A549 (cell line): ENCODE measurements around the gene AR.

Experiments used
- CEBPB ChIP-seq, 2 experiments: fragments of >200 bp in 1 of 2; sonication (Bioruptor Twin) in 1 of 2; formaldehyde crosslinking in 1 of 2; IDR thresholded peaks; 2 replicates each; pipeline ENCODE4 v1.6.1; 2012 to 2016
- CHD2 ChIP-seq: fragments of 150-350 bp; IDR thresholded peaks from 2 replicates; pipeline ENCODE4 v1.6.1; 2014; ENCODE audit warnings: low read length; ENCODE audit not compliant: partially characterized antibody
- EP300 ChIP-seq, 2 experiments: fragments of >200 bp; sonication (Bioruptor Twin); formaldehyde crosslinking; IDR thresholded peaks; 2 replicates in 1 of 2; 3 replicates in 1 of 2; pipeline ENCODE4 v1.6.1; 2016 to 2017
- JUNB ChIP-seq: fragments of >200 bp; sonication (Bioruptor Twin); formaldehyde crosslinking; IDR thresholded peaks from 2 replicates; pipeline ENCODE4 v1.6.1; 2016
- KDM1A ChIP-seq: fragments of 200-600 bp; sonication (generic); IDR thresholded peaks from 2 replicates; pipeline ENCODE4 v1.6.1; 2016; ENCODE audit warnings: low read depth, mild to moderate bottlenecking
- MYC ChIP-seq: IDR thresholded peaks from 2 replicates; pipeline ENCODE4 v1.6.1; 2012; ENCODE audit warnings: mild to moderate bottlenecking, inconsistent platforms, low read length, improper control_type of control experiment, borderline replicate concordance
- POLR2A ChIP-seq: IDR thresholded peaks from 2 replicates; pipeline ENCODE4 v1.6.1; 2012; ENCODE audit warnings: mild to moderate bottlenecking, low read length
- RFX5 ChIP-seq: fragments of 450-650 bp; IDR thresholded peaks from 2 replicates; pipeline ENCODE4 v1.7.1; 2014; ENCODE audit warnings: antibody characterized with exemption, mild to moderate bottlenecking, moderate library complexity
- ZC3H11A ChIP-seq: fragments of 450-650 bp; IDR thresholded peaks from 2 replicates; pipeline ENCODE4 v1.6.1; 2014; ENCODE audit warnings: antibody characterized with exemption, mild to moderate bottlenecking
- TF ChIP-seq, protein P1 (sequence below): IDR thresholded peaks from 2 replicates; pipeline ENCODE4 v1.6.1; 2012
- TF ChIP-seq, protein P2 (sequence below): fragments of >200 bp; sonication (Bioruptor Twin); formaldehyde crosslinking; IDR thresholded peaks from 3 replicates; pipeline ENCODE4 v1.5.1; 2016
- TF ChIP-seq, protein P3 (sequence below): fragments of 450-650 bp; IDR thresholded peaks from 2 replicates; pipeline ENCODE4 v1.6.1; 2014; ENCODE audit warnings: antibody characterized with exemption
- TF ChIP-seq, protein P4 (sequence below): fragments of 200-600 bp; sonication (generic); IDR thresholded peaks from 2 replicates; pipeline ENCODE4 v1.6.1; 2016; ENCODE audit warnings: antibody characterized with exemption, mild to moderate bottlenecking, moderate library complexity

DNA sequence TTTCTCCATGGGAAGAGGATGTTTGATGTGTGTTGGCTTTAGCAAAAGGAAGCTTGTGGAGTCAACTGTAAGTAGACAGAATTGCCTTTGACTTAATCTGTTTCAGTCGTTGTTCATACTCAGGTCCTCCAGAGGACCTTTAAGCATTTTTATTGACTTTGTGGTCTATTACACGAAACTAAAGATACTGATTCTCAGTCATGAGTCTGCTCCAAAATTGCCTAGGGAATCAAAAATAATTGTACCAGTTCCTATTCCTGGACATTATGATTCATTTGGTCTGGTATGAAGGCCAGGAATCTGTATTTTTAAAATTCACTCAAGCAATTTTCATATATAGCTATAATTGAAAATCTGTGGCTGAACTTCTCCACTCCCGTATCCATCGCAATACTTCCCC lies 38.6 kb downstream of the AR start:
- TF ChIP-seq POLR2A (no peak), EP300 (IDR thresholded peaks at IDR 0.05) (no peak), KDM1A (no peak), JUNB (no peak), ZC3H11A (no peak), MYC (no peak), RFX5 (no peak), CHD2 (no peak), CEBPB (IDR thresholded peaks at IDR 0.05) (no peak)
- TF ChIP-seq, protein P1, sequence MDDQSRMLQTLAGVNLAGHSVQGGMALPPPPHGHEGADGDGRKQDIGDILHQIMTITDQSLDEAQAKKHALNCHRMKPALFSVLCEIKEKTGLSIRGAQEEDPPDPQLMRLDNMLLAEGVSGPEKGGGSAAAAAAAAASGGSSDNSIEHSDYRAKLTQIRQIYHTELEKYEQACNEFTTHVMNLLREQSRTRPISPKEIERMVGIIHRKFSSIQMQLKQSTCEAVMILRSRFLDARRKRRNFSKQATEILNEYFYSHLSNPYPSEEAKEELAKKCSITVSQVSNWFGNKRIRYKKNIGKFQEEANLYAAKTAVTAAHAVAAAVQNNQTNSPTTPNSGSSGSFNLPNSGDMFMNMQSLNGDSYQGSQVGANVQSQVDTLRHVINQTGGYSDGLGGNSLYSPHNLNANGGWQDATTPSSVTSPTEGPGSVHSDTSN = no peak
- TF ChIP-seq, protein P2, sequence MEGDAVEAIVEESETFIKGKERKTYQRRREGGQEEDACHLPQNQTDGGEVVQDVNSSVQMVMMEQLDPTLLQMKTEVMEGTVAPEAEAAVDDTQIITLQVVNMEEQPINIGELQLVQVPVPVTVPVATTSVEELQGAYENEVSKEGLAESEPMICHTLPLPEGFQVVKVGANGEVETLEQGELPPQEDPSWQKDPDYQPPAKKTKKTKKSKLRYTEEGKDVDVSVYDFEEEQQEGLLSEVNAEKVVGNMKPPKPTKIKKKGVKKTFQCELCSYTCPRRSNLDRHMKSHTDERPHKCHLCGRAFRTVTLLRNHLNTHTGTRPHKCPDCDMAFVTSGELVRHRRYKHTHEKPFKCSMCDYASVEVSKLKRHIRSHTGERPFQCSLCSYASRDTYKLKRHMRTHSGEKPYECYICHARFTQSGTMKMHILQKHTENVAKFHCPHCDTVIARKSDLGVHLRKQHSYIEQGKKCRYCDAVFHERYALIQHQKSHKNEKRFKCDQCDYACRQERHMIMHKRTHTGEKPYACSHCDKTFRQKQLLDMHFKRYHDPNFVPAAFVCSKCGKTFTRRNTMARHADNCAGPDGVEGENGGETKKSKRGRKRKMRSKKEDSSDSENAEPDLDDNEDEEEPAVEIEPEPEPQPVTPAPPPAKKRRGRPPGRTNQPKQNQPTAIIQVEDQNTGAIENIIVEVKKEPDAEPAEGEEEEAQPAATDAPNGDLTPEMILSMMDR = no peak
- TF ChIP-seq, protein P3, sequence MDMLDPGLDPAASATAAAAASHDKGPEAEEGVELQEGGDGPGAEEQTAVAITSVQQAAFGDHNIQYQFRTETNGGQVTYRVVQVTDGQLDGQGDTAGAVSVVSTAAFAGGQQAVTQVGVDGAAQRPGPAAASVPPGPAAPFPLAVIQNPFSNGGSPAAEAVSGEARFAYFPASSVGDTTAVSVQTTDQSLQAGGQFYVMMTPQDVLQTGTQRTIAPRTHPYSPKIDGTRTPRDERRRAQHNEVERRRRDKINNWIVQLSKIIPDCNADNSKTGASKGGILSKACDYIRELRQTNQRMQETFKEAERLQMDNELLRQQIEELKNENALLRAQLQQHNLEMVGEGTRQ = no peak
- TF ChIP-seq, protein P4, sequence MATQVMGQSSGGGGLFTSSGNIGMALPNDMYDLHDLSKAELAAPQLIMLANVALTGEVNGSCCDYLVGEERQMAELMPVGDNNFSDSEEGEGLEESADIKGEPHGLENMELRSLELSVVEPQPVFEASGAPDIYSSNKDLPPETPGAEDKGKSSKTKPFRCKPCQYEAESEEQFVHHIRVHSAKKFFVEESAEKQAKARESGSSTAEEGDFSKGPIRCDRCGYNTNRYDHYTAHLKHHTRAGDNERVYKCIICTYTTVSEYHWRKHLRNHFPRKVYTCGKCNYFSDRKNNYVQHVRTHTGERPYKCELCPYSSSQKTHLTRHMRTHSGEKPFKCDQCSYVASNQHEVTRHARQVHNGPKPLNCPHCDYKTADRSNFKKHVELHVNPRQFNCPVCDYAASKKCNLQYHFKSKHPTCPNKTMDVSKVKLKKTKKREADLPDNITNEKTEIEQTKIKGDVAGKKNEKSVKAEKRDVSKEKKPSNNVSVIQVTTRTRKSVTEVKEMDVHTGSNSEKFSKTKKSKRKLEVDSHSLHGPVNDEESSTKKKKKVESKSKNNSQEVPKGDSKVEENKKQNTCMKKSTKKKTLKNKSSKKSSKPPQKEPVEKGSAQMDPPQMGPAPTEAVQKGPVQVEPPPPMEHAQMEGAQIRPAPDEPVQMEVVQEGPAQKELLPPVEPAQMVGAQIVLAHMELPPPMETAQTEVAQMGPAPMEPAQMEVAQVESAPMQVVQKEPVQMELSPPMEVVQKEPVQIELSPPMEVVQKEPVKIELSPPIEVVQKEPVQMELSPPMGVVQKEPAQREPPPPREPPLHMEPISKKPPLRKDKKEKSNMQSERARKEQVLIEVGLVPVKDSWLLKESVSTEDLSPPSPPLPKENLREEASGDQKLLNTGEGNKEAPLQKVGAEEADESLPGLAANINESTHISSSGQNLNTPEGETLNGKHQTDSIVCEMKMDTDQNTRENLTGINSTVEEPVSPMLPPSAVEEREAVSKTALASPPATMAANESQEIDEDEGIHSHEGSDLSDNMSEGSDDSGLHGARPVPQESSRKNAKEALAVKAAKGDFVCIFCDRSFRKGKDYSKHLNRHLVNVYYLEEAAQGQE = no peak
